ENCODE data around the gene DAAM1. TPM values are rescaled to one million over a fixed set of nuclear protein-coding genes. Genes with fewer than 3 reads are reported as not detected.

Gene DAAM1
- total RNA-seq, 1 donor from 2014 or later, result 67.6 TPM

- DNase-seq (ENCODE audit: low spot score in 2 of 2), result no peak
- H3K27me3 ChIP-seq, result no peaks in the 10 kb centered on the region
- intact Hi-C loops (cut with DNase I), result no loop called here
- TF ChIP-seq CTCF (IDR thresholded peaks at IDR 0.05), result no peak
- peaks cover 0 to 22% of the 10 kb centered on the region in 2 donors for H3K4me1 ChIP-seq
- H3K4me3 ChIP-seq, result no peak overlapping the region
- no peaks in the 10 kb centered on the region for H3K36me3 ChIP-seq
- peak overlapping the region; percentile 8 to 53 for H3K27ac ChIP-seq
- H3K9me3 ChIP-seq, result no peaks in the 10 kb centered on the region
These were observed 59.5 kb downstream of the DAAM1 start for GRCh38 chr14:59247801-59248584.

GRCh38 chr14:59249029-59249428 is 60.6 kb downstream of the DAAM1 start:
- DNase-seq (ENCODE audit: low spot score in 2 of 2), result no peak
- Histone ChIP-seq H3K4me3 (no peak overlapping the region), H3K4me1 (peaks cover 3 to 33% of the 10 kb centered on the region in 2 donors), H3K27ac (peak overlapping the region; percentile 17 to 53), H3K9me3 (no peaks in the 10 kb centered on the region), H3K36me3 (no peaks in the 10 kb centered on the region), H3K27me3 (no peaks in the 10 kb centered on the region)
- intact Hi-C loops (cut with DNase I), result no loop called here
- TF ChIP-seq CTCF (IDR thresholded peaks at IDR 0.05), result no peak

DNA sequence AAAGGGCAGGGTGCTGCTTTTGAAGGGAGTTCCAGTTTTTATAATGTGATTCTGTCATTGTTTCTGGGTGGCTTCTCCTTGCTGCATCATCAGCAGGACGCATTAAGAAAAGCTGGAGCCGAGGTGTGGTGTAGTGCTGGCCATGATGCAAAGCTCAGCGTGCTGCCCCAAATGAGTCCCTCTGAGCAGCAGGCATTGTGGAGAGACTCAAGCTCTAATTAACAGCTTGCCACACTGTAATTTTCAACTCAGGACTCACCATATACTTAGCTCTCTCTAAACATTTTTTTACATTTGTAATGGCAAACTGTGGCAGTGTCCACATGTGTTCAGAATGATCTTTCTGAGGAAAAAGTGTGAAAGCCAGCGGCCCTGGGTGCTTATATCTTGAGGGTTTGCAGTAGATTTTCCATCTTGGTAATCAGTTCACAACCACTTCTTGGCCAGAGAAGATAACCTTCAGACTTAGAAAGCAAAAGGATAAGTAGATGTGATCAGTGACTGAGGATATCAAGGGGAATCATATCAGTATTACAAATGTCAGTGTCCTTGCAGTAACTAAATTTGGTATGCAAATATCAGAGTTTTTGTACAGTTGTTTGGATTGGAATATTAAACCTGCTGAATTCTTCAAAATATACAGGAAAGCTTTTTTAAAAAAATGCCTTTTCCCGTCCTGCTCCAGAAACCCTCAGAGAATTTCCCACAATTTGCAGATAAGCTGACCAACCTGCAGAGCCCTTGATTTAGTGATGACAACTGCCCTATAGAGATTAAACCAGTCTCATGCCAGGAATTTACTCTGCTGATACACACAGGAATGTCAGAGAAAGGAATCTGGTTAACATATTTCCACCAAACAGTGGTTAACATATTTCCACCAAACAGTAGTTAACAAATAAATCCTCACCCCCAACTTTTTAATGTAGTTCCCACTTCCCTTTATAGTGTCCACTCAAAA is 63.6 kb downstream of the DAAM1 start:
- no peak for DNase-seq (ENCODE audit: low spot score in 2 of 2)
- Histone ChIP-seq H3K27ac (peak overlapping the region in 1 of 2 donors; percentile 32), H3K36me3 (no peaks in the 10 kb centered on the region), H3K9me3 (no peaks in the 10 kb centered on the region), H3K27me3 (no peaks in the 10 kb centered on the region), H3K4me3 (no peak overlapping the region), H3K4me1 (peaks cover 11 to 58% of the 10 kb centered on the region in 2 donors)
- no peak for TF ChIP-seq CTCF (IDR thresholded peaks at IDR 0.05)
- intact Hi-C loops (cut with DNase I), result no loop called here

DNA sequence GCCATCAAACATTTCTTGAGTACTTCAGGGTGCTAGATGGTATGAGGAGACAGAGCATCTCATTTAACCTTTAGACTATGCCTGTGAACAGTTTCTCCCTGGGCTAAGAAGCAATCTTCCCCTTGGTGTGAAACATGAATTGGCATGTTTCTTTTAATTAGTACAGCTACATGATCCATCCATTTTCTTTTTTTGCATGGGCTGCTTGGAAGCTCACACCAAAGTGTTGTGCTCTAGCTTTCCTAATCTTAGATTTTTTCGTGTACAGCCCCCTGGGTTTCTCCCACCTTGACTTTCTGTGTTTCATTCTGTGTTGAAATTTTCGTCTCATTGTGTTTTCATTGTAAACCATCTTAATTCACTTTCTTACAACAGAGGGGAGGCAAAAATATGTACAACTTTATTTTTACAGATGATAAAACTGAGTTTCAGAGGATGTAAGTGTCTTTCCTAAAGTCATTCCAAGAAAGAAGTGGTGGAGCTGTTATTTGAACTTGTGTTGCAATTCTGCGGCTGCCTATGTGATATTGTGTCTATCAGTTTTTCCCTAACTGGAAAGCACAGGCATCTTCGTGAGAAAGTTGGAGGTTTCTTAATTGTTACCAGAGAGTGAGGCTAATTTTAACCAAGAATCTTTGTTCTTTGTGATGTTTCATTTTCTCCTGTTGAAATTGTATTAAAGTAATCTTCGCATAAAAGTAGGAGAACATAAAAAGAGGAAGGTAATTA is 64.5 kb downstream of the DAAM1 start:
- no peaks in the 10 kb centered on the region for H3K9me3 ChIP-seq
- H3K4me1 ChIP-seq, result peaks cover 11 to 54% of the 10 kb centered on the region in 2 donors
- no peaks in the 10 kb centered on the region for H3K27me3 ChIP-seq
- intact Hi-C loops (cut with DNase I), result loop anchor here (1.0 kb wide), 1 partner anchor 62 kb away; no protein-coding TSS in a partner anchor
- no peaks in the 10 kb centered on the region for H3K36me3 ChIP-seq
- H3K4me3 ChIP-seq, result no peak overlapping the region
- peak overlapping the region; percentile 87 to 91 for H3K27ac ChIP-seq
- TF ChIP-seq CTCF (IDR thresholded peaks at IDR 0.05), result no peak
- DNase-seq (ENCODE audit: low spot score in 2 of 2), result no peak

GRCh38 chr14:59253527-59253926 is 65.1 kb downstream of the DAAM1 start:
- Histone ChIP-seq H3K9me3 (no peaks in the 10 kb centered on the region), H3K4me1 (peaks cover 11 to 53% of the 10 kb centered on the region in 2 donors), H3K27ac (peak overlapping the region; percentile 87 to 91), H3K36me3 (no peaks in the 10 kb centered on the region), H3K4me3 (no peak overlapping the region), H3K27me3 (no peaks in the 10 kb centered on the region)
- no peak for TF ChIP-seq CTCF (IDR thresholded peaks at IDR 0.05)
- intact Hi-C loops (cut with DNase I), result loop anchor here (1.0 kb wide), 1 partner anchor 62 kb away; no protein-coding TSS in a partner anchor
- DNase-seq (ENCODE audit: low spot score in 2 of 2), result no peak
